ENCODE data around the gene BOC. TPM values are rescaled to one million over a fixed set of nuclear protein-coding genes. Genes with fewer than 3 reads are reported as not detected.
A peak's percentile ranks its signal among the peaks of the same experiment; 100 is the strongest.

The BOC gene
- total RNA-seq, 2 donors from 2014 or later: 23.4 to 33.4 TPM

DNA sequence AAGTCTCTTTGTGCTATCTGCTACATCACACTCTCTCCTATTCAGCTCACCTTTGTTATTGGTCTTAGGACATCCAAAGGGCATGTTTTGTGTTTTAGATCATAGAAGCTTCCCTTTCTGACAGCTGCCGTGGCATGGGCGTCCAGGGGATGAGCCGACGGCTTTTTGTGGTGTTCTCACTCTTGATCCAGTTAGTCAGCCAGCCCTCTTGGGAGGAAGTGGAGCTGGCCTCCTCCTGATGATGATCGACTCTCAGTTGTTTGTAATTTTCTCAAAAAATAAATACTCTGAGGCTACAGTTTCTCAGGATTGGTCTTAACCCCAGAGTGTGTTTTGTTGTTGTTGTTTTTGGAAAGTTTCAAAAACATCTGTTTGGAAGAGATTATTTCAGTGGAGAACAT lies 34.4 kb downstream of the BOC start:
- DNase-seq (ENCODE audit: low spot score) (no peak), ATAC-seq (ENCODE audit: insufficient number of reproducible peaks, low FRiP score, low read depth) (no peak)
- Histone ChIP-seq H3K9me3 (no peaks in the 10 kb centered on the region), H3K36me3 (no peaks in the 10 kb centered on the region), H3K27me3 (replicated peaks; ENCODE audit: insufficient read depth) (no peaks in the 10 kb centered on the region), H3K4me1 (ENCODE audit: control insufficient read depth in 1 of 2, low read depth in 2 of 2) (peaks cover 8 to 30% of the 10 kb centered on the region in 2 donors), H3K27ac (peak overlapping the region in 1 of 2 donors; percentile 35), H3K4me3 (no peak overlapping the region)
- TF ChIP-seq CTCF (IDR thresholded peaks at IDR 0.05): no peak

GRCh38 chr3:113247068-113247467 lies 35.7 kb downstream of the BOC start:
- no peak for TF ChIP-seq CTCF (IDR thresholded peaks at IDR 0.05)
- DNase-seq (ENCODE audit: low spot score) (no peak), ATAC-seq (ENCODE audit: insufficient number of reproducible peaks, low FRiP score, low read depth) (no peak)
- Histone ChIP-seq H3K27ac (peak overlapping the region in 1 of 2 donors; percentile 33), H3K9me3 (no peaks in the 10 kb centered on the region), H3K4me3 (peak overlapping the region; percentile 2), H3K36me3 (no peaks in the 10 kb centered on the region), H3K27me3 (replicated peaks; ENCODE audit: insufficient read depth) (no peaks in the 10 kb centered on the region), H3K4me1 (ENCODE audit: control insufficient read depth in 1 of 2, low read depth in 2 of 2) (peaks cover 8 to 30% of the 10 kb centered on the region in 2 donors)

DNA sequence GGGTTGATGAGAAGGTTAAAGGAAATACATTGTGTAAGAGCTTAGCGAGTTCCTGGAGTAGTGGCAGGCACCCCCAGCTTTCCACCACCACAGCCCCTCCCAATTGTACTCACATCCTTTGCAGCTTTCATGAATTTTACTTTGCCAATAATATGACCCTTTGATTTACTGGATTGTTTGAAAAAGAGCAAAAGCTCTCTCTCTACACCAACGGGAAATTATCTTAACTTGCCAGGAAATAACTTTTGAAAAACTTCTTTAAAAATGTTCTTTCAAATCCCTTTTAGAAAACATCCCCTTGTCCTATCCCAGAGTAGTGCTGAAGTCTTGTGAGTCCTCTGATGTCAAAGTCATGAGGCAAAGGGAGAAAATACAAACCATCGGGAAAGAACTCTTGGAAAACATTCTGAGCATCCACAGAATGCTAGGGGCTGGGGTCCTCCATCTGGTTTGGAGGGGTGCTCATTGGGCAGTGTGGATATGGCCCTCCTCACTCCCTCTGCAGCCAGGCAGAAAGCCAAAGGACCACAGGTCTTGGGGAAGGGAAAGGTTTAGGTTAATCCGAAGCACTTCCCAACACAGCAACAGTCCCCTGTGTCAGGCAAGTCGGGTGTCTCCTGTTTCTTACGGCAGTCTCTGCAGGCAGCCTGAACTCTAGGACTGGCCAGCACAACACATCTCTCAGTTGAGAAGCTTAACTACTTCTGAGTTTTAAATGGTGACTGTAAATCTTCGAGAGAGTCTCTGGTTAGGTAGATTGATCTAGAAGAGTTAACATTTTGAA lies 36.5 kb downstream of the BOC start:
- DNase-seq (ENCODE audit: low spot score) (no peak), ATAC-seq (ENCODE audit: insufficient number of reproducible peaks, low FRiP score, low read depth) (no peak)
- Histone ChIP-seq H3K9me3 (no peaks in the 10 kb centered on the region), H3K36me3 (no peaks in the 10 kb centered on the region), H3K4me3 (no peak overlapping the region), H3K27me3 (replicated peaks; ENCODE audit: insufficient read depth) (no peaks in the 10 kb centered on the region), H3K4me1 (ENCODE audit: control insufficient read depth in 1 of 2, low read depth in 2 of 2) (peaks cover 8 to 30% of the 10 kb centered on the region in 2 donors), H3K27ac (peak overlapping the region; percentile 26 to 33)
- no peak for TF ChIP-seq CTCF (IDR thresholded peaks at IDR 0.05)

GRCh38 chr3:113249111-113249510 lies 37.8 kb downstream of the BOC start:
- H3K4me3 ChIP-seq: no peak overlapping the region
- TF ChIP-seq CTCF (IDR thresholded peaks at IDR 0.05): no peak
- no peaks in the 10 kb centered on the region for H3K27me3 ChIP-seq (replicated peaks; ENCODE audit: insufficient read depth)
- no peak overlapping the region for H3K27ac ChIP-seq
- H3K9me3 ChIP-seq: no peaks in the 10 kb centered on the region
- H3K36me3 ChIP-seq: no peaks in the 10 kb centered on the region
- no peak for DNase-seq (ENCODE audit: low spot score)
- peaks cover 11 to 36% of the 10 kb centered on the region in 2 donors for H3K4me1 ChIP-seq (ENCODE audit: control insufficient read depth in 1 of 2, low read depth in 2 of 2)
- peak; percentile 26 for ATAC-seq (ENCODE audit: insufficient number of reproducible peaks, low FRiP score, low read depth)

GRCh38 chr3:113249601-113250000 lies 38.2 kb downstream of the BOC start:
- H3K27me3 ChIP-seq (replicated peaks; ENCODE audit: insufficient read depth): no peaks in the 10 kb centered on the region
- DNase-seq (ENCODE audit: low spot score): no peak
- H3K27ac ChIP-seq: no peak overlapping the region
- peaks cover 16 to 41% of the 10 kb centered on the region in 2 donors for H3K4me1 ChIP-seq (ENCODE audit: control insufficient read depth in 1 of 2, low read depth in 2 of 2)
- H3K36me3 ChIP-seq: no peaks in the 10 kb centered on the region
- no peak for TF ChIP-seq CTCF (IDR thresholded peaks at IDR 0.05)
- ATAC-seq (ENCODE audit: insufficient number of reproducible peaks, low FRiP score, low read depth): no peak
- no peaks in the 10 kb centered on the region for H3K9me3 ChIP-seq
- H3K4me3 ChIP-seq: no peak overlapping the region

Data from thoracic aorta (tissue), 2 donors.